Heart right ventricle (tissue), 16 donors: ENCODE results near the gene HOPX. TPM values are rescaled to one million over a fixed set of nuclear protein-coding genes. Genes with fewer than 3 reads are reported as not detected.
"Not testable (repeated sequence)": the region's sequence is repeated elsewhere in the genome, so short reads cannot be mapped to it uniquely, and the experiment has no call there.

Source experiments
- ATAC-seq, 8 donors: fragments of 200-7000 bp; cut with Tn5 transposase; one replicate each; pipeline ENCODE4 v1.9.1; 2020; ENCODE audit warnings: mild to moderate bottlenecking in 8 of 8, moderate library complexity in 8 of 8, moderate number of reproducible peaks in 1 of 8
- DNase-seq, 2 donors: peaks; one replicate each; pipeline ENCODE4 v3.0.0-alpha.2; 2020
- H3K27ac ChIP-seq, 10 donors: fragments of 200-600 bp; sonication (generic) in 2 of 10; one replicate each; pipeline versions ENCODE4 v1.5.0 to v1.8.0; 2020 to 2022; ENCODE audit warnings: mild to moderate bottlenecking in 3 of 10
- H3K27me3 ChIP-seq, 7 donors: fragments of 200-600 bp; one replicate each; pipeline ENCODE4 v1.8.0; 2021 to 2022; ENCODE audit warnings: mild to moderate bottlenecking in 2 of 7
- H3K36me3 ChIP-seq, 9 donors: fragments of 200-600 bp; sonication (generic) in 1 of 9; one replicate each; pipeline versions ENCODE4 v1.5.0 to v1.8.0; 2020 to 2022; ENCODE audit warnings: mild to moderate bottlenecking in 2 of 9
- H3K4me1 ChIP-seq, 9 donors: fragments of 200-600 bp; sonication (generic) in 1 of 9; one replicate each; pipeline versions ENCODE4 v1.5.0 to v1.8.0; 2020 to 2022; ENCODE audit warnings: mild to moderate bottlenecking in 4 of 9
- H3K4me3 ChIP-seq, 10 donors: fragments of 200-600 bp; sonication (generic) in 2 of 10; one replicate each; pipeline versions ENCODE4 v1.5.0 to v1.8.0; 2020 to 2022; ENCODE audit warnings: mild to moderate bottlenecking in 7 of 10, moderate library complexity in 2 of 10
- H3K9me3 ChIP-seq, 11 donors: fragments of 200-600 bp in 10 of 11; sonication (generic) in 2 of 11; one replicate each; pipeline versions ENCODE4 v1.5.0 to v1.8.0; 2013 to 2022; ENCODE audit warnings: mild to moderate bottlenecking in 2 of 11, control low read depth in 1 of 11, moderate library complexity in 1 of 11
- WGBS, 2 donors: extraction: QIAGEN DNeasy Blood & Tissue Kit; methylation state at CpG; one replicate each; pipeline ENCODE4 v1.1.7; 2013; ENCODE audit warnings: inconsistent platforms in 1 of 2; 5-methylcytosine and 5-hydroxymethylcytosine counted together
- intact Hi-C, 10 donors: fragments of 100-400 bp; cut with DNase I; formaldehyde crosslinking; loops; one replicate each; pipeline versions ENCODE4 v1.11.1 to v1.14.2; 2022
- long read RNA-seq, 3 donors: library from polyadenylated mRNA; unstranded; transcript quantifications; one replicate each; pipeline ENCODE4 v2.0.0, GENCODE V29; 2020 to 2021
- polyA plus RNA-seq, 2 donors: library from polyadenylated mRNA; stranded (reverse); fragments of 200-250 nt; gene quantifications; one replicate each; pipeline ENCODE4 v1.2.3, GENCODE V29; 2013
- total RNA-seq, 10 donors: library from RNA; stranded (reverse); fragmentation: NEBNext Ultra II Directional in 3 of 10; extraction: Animal tissue kit (Norgen Biotek cat#: 25700) in 3 of 10; gene quantifications; one replicate each; pipeline versions ENCODE4 v1.2.1 to v1.2.4, GENCODE V29; 2021 to 2023
- TF ChIP-seq, protein P1 (sequence below), 9 donors: fragments of 200-600 bp; sonication (generic) in 2 of 9; IDR thresholded peaks; one replicate each; pipeline versions ENCODE4 v1.5.0 to v1.8.0; 2021 to 2022; ENCODE audit warnings: antibody characterized with exemption in 9 of 9, mild to moderate bottlenecking in 5 of 9, moderate library complexity in 1 of 9
- donor health status: Arrhythmogenic right ventricular cardiomyopathy.
- donor health status: ischemic (EF 13 %, LVEDD 7.1; RV severe dilation, severe dysfunction).
- donor health status: healthy with polysubstance abuse.
- donor health status: DM: no; HTN: yes; CAD: no.
- donor health status: DM: no; HTN: no; CAD: no.
- donor health status: ischemic (EF 25% LVEDD 6.9; RV normal size, moderate dysfunction).
- donor health status: ischemic (EF 25% LVEDD 5.7; RV mildly dilated, moderate dysfunction).
- donor health status: healthy.
- donor health status: DM: yes; HTN: yes; CAD: no.
- donor health status: Ischemic cardiomyopathy.
- donor health status: ischemic (EF 35%, LVEDD 5.7; RV mildly dilated, moderate dysfunction).
- donor health status: nonischemic (EF 11% LVEDD 7.7; RV severe dilation, severe dysfunction).
- donor health status: DM: yes; HTN: yes; CAD: no.
- donor health status: PGD.
- donor health status: ischemic (EF 29% LVEDD 5.4; RV normal size, mild dysfunction).
- donor health status: nonischemic (EF 23%, LVEDD 6.1; RV moderate dilation, normal function).

The HOPX gene
- total RNA-seq (10 to 100 TPM in 4 of 10 donors, 1 to 10 TPM in 4, under 1 TPM in 2; 0.39 to 90.9 (median 6.1) TPM), polyA plus RNA-seq (10 to 100 TPM; 13.1 to 56.3 TPM)
- long read RNA-seq, donor 1, transcript HOPX-201 (3 exons, 1,129 nt), result minor isoform, 5 of 29 reads
- long read RNA-seq, donor 1, transcript HOPX-202 (3 exons, 1,611 nt), result major isoform, 17 of 29 reads
- long read RNA-seq, donor 1, partial matches to known transcripts, result 1 of 29 reads
- long read RNA-seq, donor 1, other reads (novel, unspliced or antisense), result 0 of 29 reads
- long read RNA-seq, donor 2, partial matches to known transcripts, result 0 of 2 reads
- long read RNA-seq, donor 2, other reads (novel, unspliced or antisense), result 0 of 2 reads
- long read RNA-seq, donor 3, partial matches to known transcripts, result 0 of 9 reads
- long read RNA-seq, donor 3, other reads (novel, unspliced or antisense), result 6 of 9 reads

DNA sequence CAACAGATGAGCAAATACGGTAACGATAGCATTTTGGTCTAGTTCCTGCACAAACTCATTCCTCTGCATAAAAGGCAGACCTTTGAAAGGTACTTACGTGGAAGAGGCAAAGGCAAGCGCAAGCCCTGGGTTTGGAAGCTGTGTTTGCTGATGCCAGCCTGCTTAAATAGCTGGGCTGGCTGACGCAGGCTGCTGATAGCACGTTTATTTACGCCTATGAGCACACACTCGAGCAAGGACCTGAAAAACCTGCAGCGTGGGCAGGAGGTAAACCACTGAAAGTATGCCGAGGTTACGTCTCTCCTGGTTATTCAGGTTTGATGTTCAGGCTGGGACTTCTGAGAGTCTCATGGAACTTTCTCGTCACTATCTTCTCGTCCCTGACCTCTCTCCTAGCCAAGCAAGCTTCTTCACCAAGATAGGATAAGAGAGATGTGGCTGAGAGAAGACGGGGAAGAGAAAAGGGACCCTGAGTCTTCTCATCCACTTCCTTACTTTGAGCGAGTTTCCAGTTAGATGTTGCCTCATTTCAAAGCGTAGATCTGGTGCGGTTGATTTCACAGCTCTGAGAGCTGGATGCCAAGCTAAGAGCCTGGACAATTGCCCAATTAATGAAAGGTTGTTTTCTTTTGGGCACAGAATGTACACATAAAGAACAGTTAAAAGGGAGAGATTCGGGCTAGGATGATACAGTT lies at the start of gene HOPX:
Gene HOPX, minus strand, starts transcription at position 139 of the 695 bp plus-strand sequence. CDS start 23,480 bp downstream, outside the sequence.
- DNase-seq, result peak; percentile 13 to 18
- peaks cover 0 to 8% (median 0%) of the 10 kb centered on the region in 7 donors for H3K27me3 ChIP-seq
- peak within 1 kb of the TSS in 5 of 10 donors; percentile 5 to 31 (median 21) for H3K4me3 ChIP-seq
- ATAC-seq, result peak in 6 of 8 donors; percentile 83 to 98 (median 84)
- peaks cover 0 to 24% (median 7%) of the 10 kb centered on the region in 9 donors for H3K4me1 ChIP-seq
- H3K27ac ChIP-seq, result no peak within 1 kb of the TSS
- TF ChIP-seq, protein P1, sequence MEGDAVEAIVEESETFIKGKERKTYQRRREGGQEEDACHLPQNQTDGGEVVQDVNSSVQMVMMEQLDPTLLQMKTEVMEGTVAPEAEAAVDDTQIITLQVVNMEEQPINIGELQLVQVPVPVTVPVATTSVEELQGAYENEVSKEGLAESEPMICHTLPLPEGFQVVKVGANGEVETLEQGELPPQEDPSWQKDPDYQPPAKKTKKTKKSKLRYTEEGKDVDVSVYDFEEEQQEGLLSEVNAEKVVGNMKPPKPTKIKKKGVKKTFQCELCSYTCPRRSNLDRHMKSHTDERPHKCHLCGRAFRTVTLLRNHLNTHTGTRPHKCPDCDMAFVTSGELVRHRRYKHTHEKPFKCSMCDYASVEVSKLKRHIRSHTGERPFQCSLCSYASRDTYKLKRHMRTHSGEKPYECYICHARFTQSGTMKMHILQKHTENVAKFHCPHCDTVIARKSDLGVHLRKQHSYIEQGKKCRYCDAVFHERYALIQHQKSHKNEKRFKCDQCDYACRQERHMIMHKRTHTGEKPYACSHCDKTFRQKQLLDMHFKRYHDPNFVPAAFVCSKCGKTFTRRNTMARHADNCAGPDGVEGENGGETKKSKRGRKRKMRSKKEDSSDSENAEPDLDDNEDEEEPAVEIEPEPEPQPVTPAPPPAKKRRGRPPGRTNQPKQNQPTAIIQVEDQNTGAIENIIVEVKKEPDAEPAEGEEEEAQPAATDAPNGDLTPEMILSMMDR (IDR thresholded peaks at IDR 0.05), result no peak
- no peaks in the 10 kb centered on the region for H3K36me3 ChIP-seq
- intact Hi-C loops, result no loop called here
- no peaks in the 10 kb centered on the region for H3K9me3 ChIP-seq
- 25 to 26% methylated on average over 18 of the region's 18 CpGs for WGBS, 2 donors

DNA sequence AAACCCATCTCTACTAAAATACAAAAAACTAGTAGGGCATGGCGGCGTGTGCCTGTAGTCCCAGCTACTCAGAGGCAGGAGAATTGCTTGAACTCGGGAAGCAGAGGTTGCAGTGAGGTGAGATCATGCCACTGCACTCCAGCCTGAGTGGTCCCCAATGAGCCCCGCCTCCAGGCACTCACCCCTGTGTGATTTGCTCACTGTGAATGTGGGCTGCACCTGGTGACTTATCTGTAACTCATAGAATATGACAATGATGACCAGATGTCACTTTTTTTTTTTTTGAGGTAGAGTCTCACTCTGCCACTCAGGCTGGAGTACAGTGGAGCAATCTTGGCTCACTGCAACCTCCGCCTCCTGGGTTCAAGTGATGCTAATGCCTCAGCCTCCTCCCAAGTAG lies 49.0 kb upstream of the HOPX start:
- Histone ChIP-seq H3K36me3 (no peaks in the 10 kb centered on the region), H3K9me3 (peaks cover 0 to 3% (median 0%) of the 10 kb centered on the region in 11 donors), H3K4me3 (no peak overlapping the region), H3K4me1 (peaks cover 0 to 16% (median 0%) of the 10 kb centered on the region in 9 donors), H3K27ac (no peak overlapping the region), H3K27me3 (no peaks in the 10 kb centered on the region)
- DNase-seq, result no peak
- TF ChIP-seq, protein P1 (IDR thresholded peaks at IDR 0.05), result no peak
- no peak for ATAC-seq
- intact Hi-C loops, result no loop called here
- WGBS, 2 donors, result 91% methylated on average over 5 of the region's 5 CpGs

- no peak overlapping the region for H3K27ac ChIP-seq
- WGBS, 2 donors, result 27 to 44% methylated on average over 4 of the region's 4 CpGs
Observed at GRCh38 chr4:56728512-56728911, 47.4 kb upstream of the HOPX start.

GRCh38 chr4:56727150-56727549 lies 46.1 kb upstream of the HOPX start:
- Histone ChIP-seq H3K36me3 (no peaks in the 10 kb centered on the region), H3K27me3 (no peaks in the 10 kb centered on the region), H3K9me3 (peaks cover 0 to 3% (median 0%) of the 10 kb centered on the region in 11 donors), H3K4me3 (no peak overlapping the region), H3K27ac (no peak overlapping the region), H3K4me1 (peaks cover 0 to 13% (median 0%) of the 10 kb centered on the region in 9 donors)
- TF ChIP-seq, protein P1 (IDR thresholded peaks at IDR 0.05), result no peak
- 60 to 69% methylated on average over 4 of the region's 4 CpGs for WGBS, 2 donors
- DNase-seq (no peak), ATAC-seq (no peak)
- intact Hi-C loops, result no loop called here

More at GRCh38 chr4:56728512-56728911, 47.4 kb upstream of the HOPX start:
- Histone ChIP-seq H3K27me3 (no peaks in the 10 kb centered on the region), H3K4me1 (peaks cover 0 to 16% (median 0%) of the 10 kb centered on the region in 9 donors), H3K4me3 (no peak overlapping the region), H3K9me3 (peaks cover 0 to 3% (median 0%) of the 10 kb centered on the region in 11 donors), H3K36me3 (no peaks in the 10 kb centered on the region)
- intact Hi-C loops, result no loop called here
- peak; percentile 25 to 33 for DNase-seq
- ATAC-seq, result peak in 6 of 8 donors; percentile 64 to 94 (median 78)
- TF ChIP-seq, protein P1 (IDR thresholded peaks at IDR 0.05), result no peak

DNA sequence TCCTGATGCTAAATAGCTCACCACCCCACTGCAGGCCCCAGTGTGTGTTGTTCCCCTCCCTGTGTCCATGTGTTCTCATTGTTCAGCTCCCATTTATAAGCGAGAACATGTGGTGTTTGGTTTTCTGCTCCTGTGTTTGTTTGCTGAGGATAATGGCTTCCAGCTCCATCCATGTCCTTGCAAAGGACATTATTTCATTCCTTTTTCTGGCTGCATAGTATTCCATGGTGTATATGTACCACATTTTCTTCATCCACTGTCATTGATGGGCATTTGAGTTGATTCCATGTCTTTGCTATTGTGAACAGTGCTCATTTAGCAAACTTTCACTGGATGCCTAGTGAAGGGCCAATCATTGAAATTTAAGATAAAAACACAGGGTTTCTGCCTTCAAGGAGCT lies 45.5 kb upstream of the HOPX start:
- intact Hi-C loops, H3K4me3 ChIP-seq, H3K27me3 ChIP-seq, H3K27ac ChIP-seq, H3K36me3 ChIP-seq, DNase-seq, H3K4me1 ChIP-seq, H3K9me3 ChIP-seq, ATAC-seq: not testable (repeated sequence)
- WGBS, 2 donors, result 100% methylated on average over 1 of the region's 1 CpG
